Thyroid gland (tissue), 4 donors: ENCODE data around the gene OPTC. TPM values are rescaled to one million over a fixed set of nuclear protein-coding genes. Genes with fewer than 3 reads are reported as not detected.

ENCODE experiments used
- DNase-seq, 2 donors: peaks; one replicate each; pipeline ENCODE4 v3.0.0-alpha.2; 2019
- H3K27ac ChIP-seq, 3 donors: fragments of 200-600 bp; sonication (generic); 1 replicate in 2 of 3; 2 replicates in 1 of 3; pipeline ENCODE4 v1.5.1; 2016 to 2019; ENCODE audit warnings: mild to moderate bottlenecking in 1 of 3, moderate library complexity in 1 of 3
- H3K27me3 ChIP-seq: fragments of 200-600 bp; sonication (generic); one replicate; pipeline ENCODE4 v1.5.1; 2019
- H3K36me3 ChIP-seq, 2 donors: fragments of 200-600 bp; sonication (generic); one replicate each; pipeline ENCODE4 v1.5.1; 2016 to 2019
- H3K4me1 ChIP-seq, 2 donors: fragments of 200-600 bp; sonication (generic); one replicate each; pipeline ENCODE4 v1.5.1; 2017 to 2019
- H3K4me3 ChIP-seq, 3 donors: fragments of 200-600 bp; sonication (generic); replicated peaks in 1 of 3; 1 replicate in 2 of 3; 2 replicates in 1 of 3; pipeline ENCODE4 v1.5.1; 2016; ENCODE audit warnings: mild to moderate bottlenecking in 1 of 3
- H3K9me3 ChIP-seq: fragments of 200-600 bp; sonication (generic); one replicate; pipeline ENCODE4 v1.5.1; 2017
- POLR2A ChIP-seq, 2 donors: fragments of 450-650 bp; IDR thresholded peaks; one replicate each; pipeline ENCODE4 v1.6.1; 2017; ENCODE audit warnings: antibody characterized with exemption in 2 of 2, mild to moderate bottlenecking in 2 of 2, moderate library complexity in 1 of 2
- WGBS, 2 donors: methylation state at CpG; one replicate each; pipeline ENCODE4 v1.1.5; 2017; 5-methylcytosine and 5-hydroxymethylcytosine counted together
- intact Hi-C: fragments of 100-400 bp; cut with DNase I; formaldehyde crosslinking; loops from one replicate; pipeline ENCODE4 v1.15.1; 2023
- total RNA-seq, 4 donors: library from RNA; depleted of rRNA; stranded (reverse); fragments of >200 nt; gene quantifications; one replicate each; pipeline ENCODE4 v1.2.3, GENCODE V29; 2016
- TF ChIP-seq, protein P1 (sequence below), 6 experiments: fragments of 200-600 bp in 3 of 6; fragments of 450-650 bp in 3 of 6; sonication (generic) in 3 of 6; IDR thresholded peaks; one replicate each; pipeline ENCODE4 v1.5.1; 2016 to 2019; ENCODE audit warnings: antibody characterized with exemption in 6 of 6, mild to moderate bottlenecking in 2 of 6, inconsistent platforms in 1 of 6, moderate library complexity in 1 of 6

OPTC gene
- total RNA-seq, 4 donors from 2014 or later, result not detected

DNA sequence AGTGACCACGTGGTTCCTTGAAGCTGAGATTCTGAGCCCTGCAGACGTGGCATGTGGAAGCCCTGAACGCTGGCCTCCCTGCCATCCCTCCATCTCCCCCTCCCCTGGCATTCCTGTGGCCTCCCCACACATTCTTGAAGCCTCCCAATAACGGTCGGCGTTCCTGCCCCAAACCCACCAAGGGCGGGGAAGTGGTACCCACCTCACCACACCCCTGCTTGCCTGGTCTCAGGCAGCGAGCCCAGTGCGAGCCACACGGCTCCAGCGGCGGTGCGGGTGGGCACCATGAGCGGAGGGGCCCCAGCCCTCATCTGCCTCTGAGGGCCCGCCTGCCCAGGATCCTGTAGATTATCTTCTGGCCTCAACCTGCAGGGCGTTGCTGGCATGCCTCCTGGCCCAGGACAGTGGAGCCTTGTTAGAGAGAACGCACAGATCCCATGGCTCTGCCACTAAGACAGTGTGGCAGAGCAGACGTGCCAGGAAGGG lies 38.9 kb upstream of the OPTC start:
- 88 to 91% methylated on average over 15 to 17 of the region's 18 CpGs for WGBS, 2 donors

DNA sequence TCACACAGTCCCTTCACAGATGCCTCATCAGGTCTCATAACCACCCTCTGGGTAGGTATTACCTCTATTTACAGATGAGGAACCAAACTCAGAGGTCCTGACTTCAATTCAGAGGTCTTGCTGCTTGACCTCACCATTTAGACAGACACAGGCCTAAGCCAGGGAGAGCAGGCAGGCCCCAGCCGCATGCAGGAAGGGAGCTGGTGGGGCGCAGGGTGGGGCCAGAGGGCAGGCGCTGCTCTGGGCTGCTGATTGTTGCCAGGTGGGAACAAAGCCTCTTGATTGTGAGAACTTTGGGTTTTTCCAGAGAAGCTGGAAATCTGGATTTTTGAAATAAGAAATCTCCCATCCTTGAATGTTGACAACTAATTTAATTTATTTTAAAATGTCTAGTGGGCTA lies 38.2 kb upstream of the OPTC start:
- intact Hi-C loops, result no loop called here
- no peak overlapping the region for H3K4me3 ChIP-seq
- no peak overlapping the region for H3K27ac ChIP-seq
- peaks cover 0 to 14% of the 10 kb centered on the region in 2 donors for H3K4me1 ChIP-seq
- H3K9me3 ChIP-seq, result no peaks in the 10 kb centered on the region
- H3K27me3 ChIP-seq, result no peaks in the 10 kb centered on the region
- TF ChIP-seq POLR2A (IDR thresholded peaks at IDR 0.05), result no peak
- TF ChIP-seq, protein P1, sequence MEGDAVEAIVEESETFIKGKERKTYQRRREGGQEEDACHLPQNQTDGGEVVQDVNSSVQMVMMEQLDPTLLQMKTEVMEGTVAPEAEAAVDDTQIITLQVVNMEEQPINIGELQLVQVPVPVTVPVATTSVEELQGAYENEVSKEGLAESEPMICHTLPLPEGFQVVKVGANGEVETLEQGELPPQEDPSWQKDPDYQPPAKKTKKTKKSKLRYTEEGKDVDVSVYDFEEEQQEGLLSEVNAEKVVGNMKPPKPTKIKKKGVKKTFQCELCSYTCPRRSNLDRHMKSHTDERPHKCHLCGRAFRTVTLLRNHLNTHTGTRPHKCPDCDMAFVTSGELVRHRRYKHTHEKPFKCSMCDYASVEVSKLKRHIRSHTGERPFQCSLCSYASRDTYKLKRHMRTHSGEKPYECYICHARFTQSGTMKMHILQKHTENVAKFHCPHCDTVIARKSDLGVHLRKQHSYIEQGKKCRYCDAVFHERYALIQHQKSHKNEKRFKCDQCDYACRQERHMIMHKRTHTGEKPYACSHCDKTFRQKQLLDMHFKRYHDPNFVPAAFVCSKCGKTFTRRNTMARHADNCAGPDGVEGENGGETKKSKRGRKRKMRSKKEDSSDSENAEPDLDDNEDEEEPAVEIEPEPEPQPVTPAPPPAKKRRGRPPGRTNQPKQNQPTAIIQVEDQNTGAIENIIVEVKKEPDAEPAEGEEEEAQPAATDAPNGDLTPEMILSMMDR (IDR thresholded peaks at IDR 0.05), result no peak
- 84 to 100% methylated on average over 1 to 3 of the region's 3 CpGs for WGBS, 2 donors
- no peaks in the 10 kb centered on the region for H3K36me3 ChIP-seq
- no peak for DNase-seq

More for the DNA sequence above, 38.9 kb upstream of the OPTC start:
- no peak overlapping the region for H3K27ac ChIP-seq
- intact Hi-C loops, result no loop called here
- H3K4me3 ChIP-seq, result no peak overlapping the region
- H3K27me3 ChIP-seq, result no peaks in the 10 kb centered on the region
- peaks cover 0 to 21% of the 10 kb centered on the region in 2 donors for H3K4me1 ChIP-seq
- no peak for DNase-seq
- no peaks in the 10 kb centered on the region for H3K36me3 ChIP-seq
- no peaks in the 10 kb centered on the region for H3K9me3 ChIP-seq
- TF ChIP-seq, protein P1 (IDR thresholded peaks at IDR 0.05), result no peak
- TF ChIP-seq POLR2A (IDR thresholded peaks at IDR 0.05), result no peak

DNA sequence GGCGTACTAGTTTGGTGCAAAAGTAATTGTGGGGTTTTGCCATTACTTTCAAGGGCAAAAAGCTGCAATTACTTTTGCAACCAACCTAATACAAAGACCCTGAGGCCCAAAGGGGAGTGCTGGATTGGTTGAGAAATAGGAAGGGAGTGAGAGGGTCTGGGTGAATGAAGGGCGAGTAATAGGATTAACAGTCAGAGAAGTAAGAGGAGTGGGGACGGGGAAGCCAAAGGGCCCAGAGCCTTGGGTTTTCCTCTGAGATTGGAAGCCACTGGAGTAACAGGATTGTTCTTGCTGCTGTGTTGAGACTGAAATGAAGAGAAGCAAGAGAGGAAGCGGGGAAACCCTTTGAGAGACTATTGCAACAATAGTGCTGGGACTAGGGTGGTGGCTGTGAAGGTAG lies 37.4 kb upstream of the OPTC start:
- WGBS, 2 donors, result 85 to 98% methylated on average over 4 of the region's 4 CpGs
- Histone ChIP-seq H3K36me3 (no peaks in the 10 kb centered on the region), H3K4me1 (peaks cover 0 to 9% of the 10 kb centered on the region in 2 donors), H3K4me3 (no peak overlapping the region), H3K27me3 (no peaks in the 10 kb centered on the region), H3K27ac (no peak overlapping the region), H3K9me3 (no peaks in the 10 kb centered on the region)
- no peak for DNase-seq
- no peak for TF ChIP-seq POLR2A (IDR thresholded peaks at IDR 0.05)
- TF ChIP-seq, protein P1 (IDR thresholded peaks at IDR 0.05), result no peak
- intact Hi-C loops, result no loop called here

DNA sequence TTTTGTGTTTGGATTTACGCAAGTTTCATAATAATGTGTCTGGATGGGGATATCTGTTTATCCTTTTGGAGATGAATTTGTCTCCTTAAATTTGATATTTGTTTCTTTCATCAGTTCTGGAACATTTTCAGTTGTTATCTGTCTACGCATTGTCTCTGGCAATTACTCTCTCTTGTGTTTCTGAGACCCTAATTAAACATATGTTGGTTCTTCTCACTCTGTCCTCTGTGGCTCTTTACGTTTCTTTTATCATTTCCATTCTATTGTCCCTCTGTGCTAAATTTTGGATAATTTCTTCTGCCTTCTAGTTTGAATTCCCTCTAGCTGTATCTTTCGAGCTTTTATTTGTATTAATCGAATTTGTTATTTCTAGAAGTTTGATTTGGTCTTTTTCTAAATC lies 35.9 kb upstream of the OPTC start:
- Histone ChIP-seq H3K27me3 (no peaks in the 10 kb centered on the region), H3K4me1 (peaks cover 0 to 10% of the 10 kb centered on the region in 2 donors), H3K9me3 (no peaks in the 10 kb centered on the region), H3K27ac (no peak overlapping the region), H3K36me3 (no peaks in the 10 kb centered on the region), H3K4me3 (no peak overlapping the region)
- TF ChIP-seq, protein P1 (IDR thresholded peaks at IDR 0.05), result no peak
- no peak for TF ChIP-seq POLR2A (IDR thresholded peaks at IDR 0.05)
- intact Hi-C loops, result no loop called here
- WGBS, 2 donors, result 92 to 96% methylated on average over 5 of the region's 5 CpGs
- DNase-seq, result no peak

DNA sequence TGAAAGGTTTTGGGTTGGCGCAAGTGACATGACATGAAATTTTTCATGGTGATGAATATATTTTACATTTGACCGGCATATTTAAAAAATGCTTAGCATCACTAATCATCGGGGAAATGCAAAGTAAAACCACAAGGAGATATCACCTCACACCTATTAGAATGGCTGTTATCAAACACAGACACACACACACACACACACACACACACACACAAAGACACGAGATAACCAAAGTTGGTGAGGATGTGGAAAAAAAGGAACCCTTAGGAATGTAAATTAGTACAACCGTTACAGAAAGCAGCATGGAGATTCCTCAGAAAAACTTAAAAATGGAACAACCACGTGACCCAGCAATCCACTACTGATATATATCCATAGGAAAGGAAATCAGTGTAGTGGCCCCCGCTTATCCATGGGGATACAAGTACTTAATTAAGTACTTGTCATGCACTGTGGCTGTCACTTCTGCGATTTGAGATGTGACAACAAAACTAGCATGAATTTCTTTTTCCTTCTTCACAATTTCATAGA lies 34.2 kb upstream of the OPTC start:
- H3K4me3 ChIP-seq, result no peak overlapping the region
- WGBS, 2 donors, result 81 to 88% methylated on average over 8 of the region's 8 CpGs
- intact Hi-C loops, result no loop called here
- no peak overlapping the region for H3K27ac ChIP-seq
- no peaks in the 10 kb centered on the region for H3K9me3 ChIP-seq
- no peak for TF ChIP-seq POLR2A (IDR thresholded peaks at IDR 0.05)
- TF ChIP-seq, protein P1 (IDR thresholded peaks at IDR 0.05), result no peak
- peaks cover 1 to 18% of the 10 kb centered on the region in 2 donors for H3K4me1 ChIP-seq
- no peaks in the 10 kb centered on the region for H3K36me3 ChIP-seq
- no peak for DNase-seq
- H3K27me3 ChIP-seq, result no peaks in the 10 kb centered on the region
